ENCODE data around the gene GRIP1.

- TF ChIP-seq YY1 (IDR thresholded peaks at IDR 0.05; ENCODE audit: low read depth, low read length) (no peak), EZH2 (IDR thresholded peaks at IDR 0.05; ENCODE audit: borderline replicate concordance, control insufficient read depth, low read depth, low read length) (no peak), FOS (IDR thresholded peaks at IDR 0.05; ENCODE audit: borderline replicate concordance, extremely low read depth, insufficient read length) (no peak), EED (IDR thresholded peaks at IDR 0.05; ENCODE audit: low read depth) (no peak), E2F4 (IDR thresholded peaks at IDR 0.05; ENCODE audit: low read depth, low read length) (no peak), CEBPB (IDR thresholded peaks at IDR 0.05; ENCODE audit: borderline replicate concordance in 1 of 2, low read depth in 2 of 2, low read length in 2 of 2) (no peak), CHD4 (IDR thresholded peaks at IDR 0.05) (no peak), CTCF (IDR thresholded peaks at IDR 0.05 in 2 of 3, conservative IDR thresholded peaks at IDR 0.05 in 1 of 3; ENCODE audit: control insufficient read depth in 2 of 3, extremely low read depth in 1 of 3, insufficient read depth in 1 of 3, low read depth in 3 of 3, low read length in 3 of 3) (no peak), NFXL1 (IDR thresholded peaks at IDR 0.05; ENCODE audit: borderline replicate concordance) (no peak)
Measured at GRCh38 chr12:66516561-66516960, 162.3 kb downstream of the GRIP1 start.

Measured in GM12878 (cell line).